Adrenal gland (tissue), 5 donors: ENCODE measurements around the gene IFNL1.

Source experiments
- POLR2A ChIP-seq, 2 donors: fragments of 450-650 bp; IDR thresholded peaks; one replicate each; pipeline ENCODE4 v1.6.1; 2017; ENCODE audit warnings: antibody characterized with exemption in 2 of 2, mild to moderate bottlenecking in 2 of 2, moderate library complexity in 1 of 2
- TF ChIP-seq, protein P1 (sequence below), 6 experiments: fragments of 450-650 bp in 4 of 6; fragments of 200-600 bp in 2 of 6; sonication (generic) in 1 of 6; IDR thresholded peaks; 1 replicate in 5 of 6; 2 replicates in 1 of 6; pipeline versions ENCODE4 v1.5.1 to v1.8.0; 2016 to 2021; ENCODE audit warnings: antibody characterized with exemption in 6 of 6, mild to moderate bottlenecking in 2 of 6, moderate library complexity in 1 of 6
- donor health status: DM: no; HTN: no; CAD: no.

- TF ChIP-seq, protein P1, sequence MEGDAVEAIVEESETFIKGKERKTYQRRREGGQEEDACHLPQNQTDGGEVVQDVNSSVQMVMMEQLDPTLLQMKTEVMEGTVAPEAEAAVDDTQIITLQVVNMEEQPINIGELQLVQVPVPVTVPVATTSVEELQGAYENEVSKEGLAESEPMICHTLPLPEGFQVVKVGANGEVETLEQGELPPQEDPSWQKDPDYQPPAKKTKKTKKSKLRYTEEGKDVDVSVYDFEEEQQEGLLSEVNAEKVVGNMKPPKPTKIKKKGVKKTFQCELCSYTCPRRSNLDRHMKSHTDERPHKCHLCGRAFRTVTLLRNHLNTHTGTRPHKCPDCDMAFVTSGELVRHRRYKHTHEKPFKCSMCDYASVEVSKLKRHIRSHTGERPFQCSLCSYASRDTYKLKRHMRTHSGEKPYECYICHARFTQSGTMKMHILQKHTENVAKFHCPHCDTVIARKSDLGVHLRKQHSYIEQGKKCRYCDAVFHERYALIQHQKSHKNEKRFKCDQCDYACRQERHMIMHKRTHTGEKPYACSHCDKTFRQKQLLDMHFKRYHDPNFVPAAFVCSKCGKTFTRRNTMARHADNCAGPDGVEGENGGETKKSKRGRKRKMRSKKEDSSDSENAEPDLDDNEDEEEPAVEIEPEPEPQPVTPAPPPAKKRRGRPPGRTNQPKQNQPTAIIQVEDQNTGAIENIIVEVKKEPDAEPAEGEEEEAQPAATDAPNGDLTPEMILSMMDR (IDR thresholded peaks at IDR 0.05), result no peak
- no peak for TF ChIP-seq POLR2A (IDR thresholded peaks at IDR 0.05)
Observed at GRCh38 chr19:39252458-39252857, 43.7 kb upstream of the IFNL1 start.
